IMR-90 (cell line): ENCODE results near the gene AKAP4. TPM values are rescaled to one million over a fixed set of nuclear protein-coding genes. Genes with fewer than 3 reads are reported as not detected.

ENCODE experiments used
- ATAC-seq: fragments of 200-7000 bp; cut with Tn5 transposase; 2 replicates; pipeline ENCODE4 v1.9.1; 2020; ENCODE audit warnings: low read depth, mild to moderate bottlenecking, moderate library complexity
- BruUV-seq: library from RNA; stranded (reverse); fragments of 400-500 nt; replicated peaks from 2 replicates; lab custom pipeline; 2021; lab: Mats Ljungman, UMichigan
- CTCF ChIA-PET: fragments of 300-600 bp; formaldehyde crosslinking; extraction: SDS; loops from one replicate; lab custom pipeline; 2021; ENCODE audit warnings: antibody characterized with exemption; lab: Yijun Ruan, JAX
- POLR2A ChIA-PET: fragments of 300-600 bp; sonication (Branson Sonifier 250); formaldehyde crosslinking; loops from one replicate; lab custom pipeline; 2022; ENCODE audit warnings: antibody characterized with exemption; ENCODE audit not compliant: unreplicated experiment; lab: Charles Lee
- DNase-seq: peaks from one replicate; pipeline ENCODE4 v3.0.0; 2013
- H2AFZ ChIP-seq: replicated peaks from 2 replicates; pipeline ENCODE3; 2013; ENCODE audit warnings: low read length, mild to moderate bottlenecking; ENCODE audit not compliant: poor library complexity
- H2AK5ac ChIP-seq: 2 replicates; pipeline ENCODE4 v1.6.1; 2013; ENCODE audit warnings: low read depth, low read length, inconsistent platforms
- H2AK9ac ChIP-seq: replicated peaks from 2 replicates; pipeline ENCODE3; 2013; ENCODE audit warnings: mild to moderate bottlenecking, low read depth, low read length, moderate library complexity; ENCODE audit not compliant: poor library complexity
- H2BK120ac ChIP-seq: 2 replicates; pipeline ENCODE4 v1.6.1; 2013; ENCODE audit warnings: low read depth, low read length, inconsistent platforms
- H2BK15ac ChIP-seq: 3 replicates; pipeline ENCODE4 v1.6.1; 2013; ENCODE audit warnings: low read depth, low read length, inconsistent platforms
- H2BK20ac ChIP-seq: 2 replicates; pipeline ENCODE4 v1.6.1; 2013; ENCODE audit warnings: low read depth, mild to moderate bottlenecking, inconsistent platforms, low read length, moderate library complexity
- H2BK5ac ChIP-seq: 2 replicates; pipeline ENCODE4 v1.6.1; 2013; ENCODE audit warnings: mild to moderate bottlenecking, low read depth, low read length, inconsistent platforms; ENCODE audit not compliant: poor library complexity, severe bottlenecking
- H3K14ac ChIP-seq: replicated peaks from 2 replicates; pipeline ENCODE4 v1.6.1; 2013; ENCODE audit warnings: low read depth, low read length, inconsistent platforms
- H3K18ac ChIP-seq: 2 replicates; pipeline ENCODE4 v1.6.1; 2013; ENCODE audit warnings: low read depth, low read length, control low read depth
- H3K23ac ChIP-seq: 2 replicates; pipeline ENCODE4 v1.6.1; 2013; ENCODE audit warnings: low read depth, low read length, inconsistent platforms
- H3K27ac ChIP-seq: 2 replicates; pipeline ENCODE4 v1.5.1; 2013; ENCODE audit warnings: mild to moderate bottlenecking, control low read depth, low read length; ENCODE audit not compliant: insufficient read depth
- H3K27me3 ChIP-seq: 2 replicates; pipeline ENCODE4 v1.6.1; 2013; ENCODE audit warnings: low read length; ENCODE audit not compliant: control insufficient read depth, insufficient read depth
- H3K36me3 ChIP-seq: 2 replicates; pipeline ENCODE4 v1.6.1; 2013; ENCODE audit warnings: low read length, mixed read lengths; ENCODE audit not compliant: control insufficient read depth, insufficient read depth
- H3K4ac ChIP-seq: 2 replicates; pipeline ENCODE4 v1.6.1; 2013; ENCODE audit warnings: low read depth, low read length, inconsistent platforms
- H3K4me1 ChIP-seq: 2 replicates; pipeline ENCODE4 v1.6.1; 2013; ENCODE audit warnings: low read length, mixed read lengths; ENCODE audit not compliant: control insufficient read depth, insufficient read depth
- H3K4me2 ChIP-seq: 2 replicates; pipeline ENCODE4 v1.6.1; 2013; ENCODE audit warnings: low read depth, mild to moderate bottlenecking, control low read depth, low read length, moderate library complexity
- H3K4me3 ChIP-seq: 2 replicates; pipeline ENCODE4 v1.5.1; 2013; ENCODE audit warnings: low read depth, mild to moderate bottlenecking, control low read depth, low read length, moderate library complexity; ENCODE audit not compliant: insufficient read depth
- H3K56ac ChIP-seq: 2 replicates; pipeline ENCODE4 v1.6.1; 2013; ENCODE audit warnings: low read length, inconsistent platforms; ENCODE audit not compliant: insufficient read depth; ENCODE audit errors: extremely low read depth
- H3K79me1 ChIP-seq, 2 experiments: 2 replicates each; pipeline ENCODE4 v1.6.1; 2013; ENCODE audit warnings: low read length in 2 of 2, inconsistent platforms in 1 of 2, low read depth in 1 of 2
- H3K9ac ChIP-seq: 2 replicates; pipeline ENCODE4 v1.6.1; 2013; ENCODE audit warnings: low read depth, low read length, control low read depth
- H3K9me1 ChIP-seq: 2 replicates; pipeline ENCODE4 v1.6.1; 2013; ENCODE audit warnings: low read length, inconsistent platforms; ENCODE audit not compliant: insufficient read depth
- H3K9me3 ChIP-seq: 2 replicates; pipeline ENCODE4 v1.6.1; 2013; ENCODE audit warnings: low read length; ENCODE audit not compliant: control insufficient read depth, insufficient read depth
- H4K20me1 ChIP-seq: 2 replicates; pipeline ENCODE4 v1.6.1; 2013; ENCODE audit warnings: low read length, inconsistent platforms; ENCODE audit not compliant: insufficient read depth
- H4K5ac ChIP-seq: 2 replicates; pipeline ENCODE4 v1.6.1; 2013; ENCODE audit warnings: mild to moderate bottlenecking, low read depth, low read length, control low read depth
- H4K8ac ChIP-seq, 2 experiments: 2 replicates each; pipeline ENCODE4 v1.6.1; 2013; ENCODE audit warnings: low read depth in 2 of 2, low read length in 2 of 2, control low read depth in 1 of 2, inconsistent platforms in 1 of 2
- H4K91ac ChIP-seq: 2 replicates; pipeline ENCODE4 v1.6.1; 2013; ENCODE audit warnings: low read depth, low read length, inconsistent platforms; ENCODE audit not compliant: insufficient read depth
- CEBPB ChIP-seq: IDR thresholded peaks from 2 replicates; pipeline ENCODE4 v1.6.1; 2012; ENCODE audit warnings: low read depth, low read length, improper control_type of control experiment
- CHD1 ChIP-seq: IDR thresholded peaks from 2 replicates; pipeline ENCODE4 v1.6.1; 2012; ENCODE audit warnings: low read depth, low read length, improper control_type of control experiment
- CTCF ChIP-seq: conservative IDR thresholded peaks from 2 replicates; pipeline ENCODE4 v1.5.1; 2012; ENCODE audit warnings: mild to moderate bottlenecking, low read depth, low read length, improper control_type of control experiment
- MAFK ChIP-seq: IDR thresholded peaks from 2 replicates; pipeline ENCODE4 v1.6.1; 2012; ENCODE audit warnings: low read depth, low read length, improper control_type of control experiment
- MAZ ChIP-seq: IDR thresholded peaks from 2 replicates; pipeline ENCODE4 v1.6.1; 2012; ENCODE audit warnings: low read depth, mild to moderate bottlenecking, low read length, improper control_type of control experiment, moderate library complexity, borderline replicate concordance
- MXI1 ChIP-seq: IDR thresholded peaks from 2 replicates; pipeline ENCODE4 v1.6.1; 2012; ENCODE audit warnings: low read depth, mild to moderate bottlenecking, low read length, moderate library complexity, borderline replicate concordance
- NFE2L2 ChIP-seq: fragments of 150-350 bp; IDR thresholded peaks from 2 replicates; pipeline ENCODE4 v1.6.1; 2016; ENCODE audit warnings: low read depth, mild to moderate bottlenecking, low read length
- POLR2A ChIP-seq: IDR thresholded peaks from 2 replicates; pipeline ENCODE4 v1.6.1; 2012; ENCODE audit warnings: mild to moderate bottlenecking, low read depth, low read length
- RAD21 ChIP-seq: IDR thresholded peaks from 2 replicates; pipeline ENCODE4 v1.6.1; 2012; ENCODE audit warnings: low read length, improper control_type of control experiment
- RFX5 ChIP-seq: IDR thresholded peaks from 2 replicates; pipeline ENCODE4 v1.8.0; 2012; ENCODE audit warnings: low read depth, mild to moderate bottlenecking, low read length, moderate library complexity
- SMC3 ChIP-seq: fragments of 150-350 bp; IDR thresholded peaks from 2 replicates; pipeline ENCODE4 v1.6.1; 2016; ENCODE audit warnings: low read depth, mild to moderate bottlenecking, antibody characterized with exemption, low read length, moderate library complexity
- WGBS, 2 experiments: methylation state at CpG; one replicate each; pipeline versions ENCODE4 v1.1.5 to v1.1.7; 2013; ENCODE audit warnings: missing lambda C conversion rate in 2 of 2; ENCODE audit not compliant: insufficient read length in 1 of 2; ENCODE audit errors: extremely low coverage in 2 of 2; 5-methylcytosine and 5-hydroxymethylcytosine counted together
- dilution Hi-C: fragments of 300-500 bp; cut with HindIII; formaldehyde crosslinking; loops from one replicate; pipeline ENCODE4 v1.14.3; 2018; ENCODE audit warnings: low sequenced_read_pairs; ENCODE audit not compliant: unreplicated experiment
- in situ Hi-C: fragments of 300-500 bp; cut with MboI; formaldehyde crosslinking; loops from 3 replicates; pipeline ENCODE4 v1.14.3; 2019; ENCODE audit warnings: low sequenced_read_pairs, inconsistent platforms, mixed read lengths
- intact Hi-C: fragments of 100-400 bp; cut with micrococcal nuclease; formaldehyde crosslinking; loops from 2 replicates; pipeline ENCODE4 v1.10.0; 2022
- polyA plus RNA-seq, 3 experiments: library from polyadenylated mRNA; depleted of rRNA; stranded (reverse); fragments of >200 nt; gene quantifications; 2 replicates each; pipeline ENCODE4 v1.2.3, GENCODE V29; 2012; ENCODE audit warnings: low replicate concordance in 1 of 3
- total RNA-seq: library from RNA; depleted of rRNA; stranded (reverse); fragments of >200 nt; gene quantifications from 2 replicates; pipeline ENCODE4 v1.2.3, GENCODE V29; 2012
- TF ChIP-seq, protein P1 (sequence below): fragments of 150-350 bp; IDR thresholded peaks from 2 replicates; pipeline ENCODE4 v1.6.1; 2016; ENCODE audit warnings: low read depth, mild to moderate bottlenecking, low read length, moderate library complexity, borderline replicate concordance
- TF ChIP-seq, protein P2 (sequence below): fragments of 150-350 bp; IDR thresholded peaks from 2 replicates; pipeline ENCODE4 v1.6.1; 2017; ENCODE audit warnings: mild to moderate bottlenecking, antibody characterized with exemption, low read length, low read depth

Gene AKAP4
- total and polyA plus RNA-seq, 2 of the 4 experiments (the other 2 are of a cell fraction) = not detected

GRCh38 chrX:50183891-50184290 is 16.9 kb downstream of the AKAP4 start:
- ChIA-PET POLR2A (no interaction called here), CTCF (no interaction called here)
- DNase-seq (no peak), ATAC-seq (no peak)
- no peaks in the 10 kb centered on the region for H3K4me1 ChIP-seq
- H3K79me1 ChIP-seq = no peaks in the 10 kb centered on the region
- H3K9me3 ChIP-seq = no peaks in the 10 kb centered on the region
- no peaks in the 10 kb centered on the region for H3K36me3 ChIP-seq
- H4K91ac ChIP-seq = no peak overlapping the region
- no peak overlapping the region for H4K5ac ChIP-seq
- H3K14ac ChIP-seq = no peak overlapping the region
- no peak overlapping the region for H3K4me3 ChIP-seq
- in situ Hi-C loops = no loop called here
- H3K56ac ChIP-seq = no peak overlapping the region
- BruUV-seq = no TSS peak
- no peak overlapping the region for H3K4me2 ChIP-seq
- no peak overlapping the region for H2AFZ ChIP-seq
- H3K9ac ChIP-seq = no peak overlapping the region
- no peak overlapping the region for H3K23ac ChIP-seq
- no peak overlapping the region for H4K8ac ChIP-seq
- no peak overlapping the region for H2BK5ac ChIP-seq
- no CpG with 5 or more reads among the region's 3 CpGs for WGBS, 2 experiments
- TF ChIP-seq CEBPB (no peak), SMC3 (no peak), MAFK (no peak), CTCF (no peak), MXI1 (no peak), CHD1 (no peak), RFX5 (no peak), POLR2A (no peak), NFE2L2 (no peak), MAZ (no peak), RAD21 (no peak)
- TF ChIP-seq, protein P1, sequence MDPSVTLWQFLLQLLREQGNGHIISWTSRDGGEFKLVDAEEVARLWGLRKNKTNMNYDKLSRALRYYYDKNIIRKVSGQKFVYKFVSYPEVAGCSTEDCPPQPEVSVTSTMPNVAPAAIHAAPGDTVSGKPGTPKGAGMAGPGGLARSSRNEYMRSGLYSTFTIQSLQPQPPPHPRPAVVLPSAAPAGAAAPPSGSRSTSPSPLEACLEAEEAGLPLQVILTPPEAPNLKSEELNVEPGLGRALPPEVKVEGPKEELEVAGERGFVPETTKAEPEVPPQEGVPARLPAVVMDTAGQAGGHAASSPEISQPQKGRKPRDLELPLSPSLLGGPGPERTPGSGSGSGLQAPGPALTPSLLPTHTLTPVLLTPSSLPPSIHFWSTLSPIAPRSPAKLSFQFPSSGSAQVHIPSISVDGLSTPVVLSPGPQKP = no peak
- TF ChIP-seq, protein P2, sequence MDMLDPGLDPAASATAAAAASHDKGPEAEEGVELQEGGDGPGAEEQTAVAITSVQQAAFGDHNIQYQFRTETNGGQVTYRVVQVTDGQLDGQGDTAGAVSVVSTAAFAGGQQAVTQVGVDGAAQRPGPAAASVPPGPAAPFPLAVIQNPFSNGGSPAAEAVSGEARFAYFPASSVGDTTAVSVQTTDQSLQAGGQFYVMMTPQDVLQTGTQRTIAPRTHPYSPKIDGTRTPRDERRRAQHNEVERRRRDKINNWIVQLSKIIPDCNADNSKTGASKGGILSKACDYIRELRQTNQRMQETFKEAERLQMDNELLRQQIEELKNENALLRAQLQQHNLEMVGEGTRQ = no peak
- H2AK5ac ChIP-seq = no peak overlapping the region
- H3K9me1 ChIP-seq = no peaks in the 10 kb centered on the region
- intact Hi-C loops = no loop called here
- no peak overlapping the region for H3K4ac ChIP-seq
- no peak overlapping the region for H2BK20ac ChIP-seq
- no peak overlapping the region for H3K18ac ChIP-seq
- dilution Hi-C loops = no loop called here
- no peak overlapping the region for H3K27ac ChIP-seq
- H4K20me1 ChIP-seq = no peaks in the 10 kb centered on the region
- no peak overlapping the region for H2BK120ac ChIP-seq
- H2BK15ac ChIP-seq = no peak overlapping the region
- no peak overlapping the region for H2AK9ac ChIP-seq
- H3K27me3 ChIP-seq = peaks cover 4% of the 10 kb centered on the region
